H1 (cell line): ENCODE results near the gene PLIN4. TPM values are rescaled to one million over a fixed set of nuclear protein-coding genes. Genes with fewer than 3 reads are reported as not detected.

Experiments used
- CHD7 ChIP-seq: fragments of 300-600 bp; sonication (generic); IDR thresholded peaks from 2 replicates; pipeline ENCODE4 v1.7.1; 2012; ENCODE audit warnings: low read length, moderate library complexity, mild to moderate bottlenecking, inconsistent platforms; ENCODE audit not compliant: insufficient replicate concordance
- PHF8 ChIP-seq: fragments of 200-600 bp; sonication (generic); conservative IDR thresholded peaks from 2 replicates; pipeline ENCODE4 v1.7.1; 2012; ENCODE audit warnings: low read depth, mild to moderate bottlenecking, inconsistent platforms, low read length, moderate library complexity
- RXRA ChIP-seq: IDR thresholded peaks from 2 replicates; pipeline ENCODE4 v1.6.1; 2011; ENCODE audit warnings: low read depth, mild to moderate bottlenecking, low read length, moderate library complexity; ENCODE audit not compliant: insufficient read depth
- SP1 ChIP-seq: IDR thresholded peaks from 2 replicates; pipeline ENCODE4 v1.6.1; 2011; ENCODE audit warnings: low read depth, low read length
- polyA plus RNA-seq, 7 experiments: library from polyadenylated mRNA; depleted of rRNA in 3 of 7; stranded (reverse) in 5 of 7; unstranded in 2 of 7; fragments of >200 nt in 5 of 7; fragments of 200-250 nt in 2 of 7; gene quantifications; 1 replicate in 5 of 7; 2 replicates in 1 of 7; 4 replicates in 1 of 7; pipeline versions ENCODE4 v1.2.1 to v1.2.3, GENCODE V29; 2011 to 2013; ENCODE audit warnings: missing spikeins in 2 of 7, mixed read lengths in 2 of 7
- total RNA-seq: library from RNA; stranded (reverse); fragmentation: NEBNext Ultra II Directional; extraction: Animal tissue kit (Norgen Biotek cat#: 25700); gene quantifications from 2 replicates; pipeline ENCODE4 v1.2.1, GENCODE V29; 2021

PLIN4 gene
- total and polyA plus RNA-seq, 2 of the 8 experiments (the other 6 are each of a cell fraction or from before 2014, with no cell fraction given) = 0.35 to 0.45 TPM

DNA sequence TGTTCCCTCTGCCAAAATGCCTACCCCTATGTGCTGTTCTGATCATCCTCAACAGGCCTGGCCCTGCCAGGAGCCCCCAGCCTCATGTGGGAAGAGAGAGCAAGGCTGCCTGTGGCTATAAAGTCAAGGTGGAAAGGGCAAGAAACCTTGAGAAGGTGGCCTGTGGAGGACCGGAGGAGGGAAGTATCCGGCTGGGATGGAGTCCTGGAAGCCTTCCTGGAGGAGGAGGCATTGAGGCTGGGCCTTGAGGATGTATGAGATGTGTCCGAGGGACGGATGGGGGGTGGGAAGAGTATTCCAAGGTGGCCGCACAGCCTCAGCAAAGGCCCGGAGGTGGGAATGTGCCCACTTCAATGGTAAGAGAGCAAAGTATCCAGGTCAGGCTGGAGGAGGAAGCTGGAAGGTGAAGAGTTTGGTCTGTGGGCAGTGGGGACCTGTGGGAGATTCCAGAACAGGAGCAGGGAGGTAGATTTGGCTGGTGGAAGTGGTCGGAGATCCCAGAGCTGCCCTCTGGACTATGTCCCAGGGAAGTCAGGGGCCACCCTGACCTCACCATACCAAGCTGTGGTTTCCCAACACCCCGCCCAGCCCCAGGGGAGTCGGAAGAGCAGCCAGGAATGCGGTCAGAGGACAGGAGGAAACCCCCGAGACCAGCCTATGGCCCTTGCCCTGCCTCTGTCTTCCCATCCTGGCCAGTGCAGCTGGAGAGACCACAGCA lies 3.0 kb upstream of the PLIN4 start (continued):
- TF ChIP-seq CHD7 (no peak), SP1 (no peak), RXRA (no peak), PHF8 (no peak)
